Spleen (tissue), 7 donors: ENCODE data around the gene SRRM2.

Source experiments
- CTCF ChIP-seq, 11 experiments: fragments of 200-600 bp in 7 of 11; fragments of 450-650 bp in 4 of 11; sonication (generic) in 4 of 11; IDR thresholded peaks in 8 of 11; conservative IDR thresholded peaks in 3 of 11; 1 replicate in 7 of 11; 2 replicates in 4 of 11; pipeline versions ENCODE4 v1.4.0 to v1.8.0; 2016 to 2021; ENCODE audit warnings: antibody characterized with exemption in 11 of 11, inconsistent platforms in 4 of 11, mild to moderate bottlenecking in 1 of 11
- POLR2A ChIP-seq, 3 donors: fragments of 450-650 bp; IDR thresholded peaks; one replicate each; pipeline ENCODE4 v1.5.1; 2017; ENCODE audit warnings: antibody characterized with exemption in 3 of 3, mild to moderate bottlenecking in 1 of 3
- POLR2AphosphoS5 ChIP-seq, 3 donors: sonication (generic); formaldehyde crosslinking; IDR thresholded peaks; one replicate each; pipeline ENCODE4 v1.5.1; 2017; ENCODE audit warnings: antibody characterized with exemption in 3 of 3
- donor health status: DM: no; HTN: no; CAD: no; lungs with moderate emphysema.
- donor health status: DM: no; HTN: no; CAD: no.
- donor health status: DM: no; HTN: no; CAD: no.

DNA sequence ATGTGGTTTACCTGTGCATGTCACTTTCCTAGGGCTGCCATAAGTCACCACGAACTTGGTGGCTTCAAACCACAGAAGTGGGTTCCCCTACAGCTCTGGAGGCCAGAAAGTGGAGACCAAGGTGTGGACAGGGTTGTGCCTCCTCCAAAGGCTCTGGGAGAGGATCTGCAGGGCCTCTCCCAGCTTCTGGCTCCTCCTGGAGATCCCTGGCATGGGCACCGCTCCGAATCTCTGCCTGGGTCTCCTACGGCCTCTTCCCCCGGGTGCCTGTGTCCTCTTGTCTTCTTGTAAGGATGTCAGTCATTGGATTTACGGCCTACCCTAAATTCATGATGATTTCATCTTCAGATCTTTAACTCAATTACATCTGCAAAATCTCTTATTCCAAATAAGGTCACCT lies 2.5 kb upstream of the SRRM2 start:
- TF ChIP-seq CTCF (IDR thresholded peaks at IDR 0.05 in 8 of 11, conservative IDR thresholded peaks at IDR 0.05 in 3 of 11) (no peak), POLR2A (IDR thresholded peaks at IDR 0.05) (no peak), POLR2AphosphoS5 (IDR thresholded peaks at IDR 0.05) (no peak)
